GM21526 (cell line): Measurements from ENCODE around the gene GNLY.
"Not testable (repeated sequence)": the region's sequence is repeated elsewhere in the genome, so short reads cannot be mapped to it uniquely, and the experiment has no call there.

Experiments used
- ATAC-seq: cut with Tn5 transposase; IDR thresholded peaks from one replicate; pipeline ENCODE4 v1.9.1; 2021; ENCODE audit warnings: moderate library complexity; ENCODE audit not compliant: unreplicated experiment, low FRiP score

The GNLY gene

GRCh38 chr2:85663594-85664565 lies 30.3 kb upstream of the GNLY start:
- no peak for ATAC-seq

- ATAC-seq, result no peak
Measured at GRCh38 chr2:85665264-85665937, 28.8 kb upstream of the GNLY start.

GRCh38 chr2:85666016-85666415 lies 28.1 kb upstream of the GNLY start:
- no peak for ATAC-seq

DNA sequence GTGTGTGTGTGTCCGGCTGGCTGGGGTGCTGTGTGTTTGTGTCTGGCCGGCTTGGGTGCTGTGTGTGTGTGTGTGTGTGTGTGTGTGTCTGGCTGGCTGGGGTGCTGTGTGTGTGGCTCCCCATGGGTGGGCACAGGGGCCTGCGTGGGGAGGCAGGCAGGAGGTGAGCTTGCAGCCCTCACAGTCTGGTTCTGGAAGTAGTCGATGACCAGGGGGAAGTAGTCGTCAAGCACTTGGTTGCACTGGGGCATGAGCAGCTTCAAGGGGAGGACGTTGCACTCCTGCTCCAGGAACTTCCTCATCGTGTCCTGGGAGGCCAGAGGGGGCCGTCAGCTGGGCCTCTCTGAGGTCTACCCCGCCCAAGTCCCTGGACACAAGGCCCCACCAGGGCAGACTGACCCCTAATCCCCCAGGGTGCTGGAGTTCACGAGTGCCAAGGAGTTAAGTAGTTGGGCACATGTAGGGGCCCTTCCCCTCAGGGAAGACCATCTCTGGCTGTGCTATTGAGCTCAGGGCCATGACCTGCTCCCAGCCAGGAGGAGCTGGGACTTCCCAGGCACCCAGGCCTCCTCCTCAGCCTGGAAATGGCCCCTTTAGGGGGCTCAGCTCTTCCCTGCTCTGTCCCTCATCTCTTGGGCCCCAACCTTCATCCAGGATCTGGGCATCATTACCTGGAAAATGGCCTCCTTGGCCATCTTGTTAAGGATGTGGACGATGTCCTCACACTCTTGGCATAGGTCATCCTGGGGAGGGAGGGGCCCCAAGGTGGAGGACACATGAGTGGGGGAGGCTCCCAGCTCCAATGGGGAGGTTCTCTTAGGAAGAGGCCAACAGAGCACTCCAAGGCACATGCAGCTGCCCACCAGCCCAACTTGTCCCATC lies 27.5 kb upstream of the GNLY start:
- no peak for ATAC-seq

GRCh38 chr2:85667561-85668008 lies 26.6 kb upstream of the GNLY start:
- no peak for ATAC-seq

DNA sequence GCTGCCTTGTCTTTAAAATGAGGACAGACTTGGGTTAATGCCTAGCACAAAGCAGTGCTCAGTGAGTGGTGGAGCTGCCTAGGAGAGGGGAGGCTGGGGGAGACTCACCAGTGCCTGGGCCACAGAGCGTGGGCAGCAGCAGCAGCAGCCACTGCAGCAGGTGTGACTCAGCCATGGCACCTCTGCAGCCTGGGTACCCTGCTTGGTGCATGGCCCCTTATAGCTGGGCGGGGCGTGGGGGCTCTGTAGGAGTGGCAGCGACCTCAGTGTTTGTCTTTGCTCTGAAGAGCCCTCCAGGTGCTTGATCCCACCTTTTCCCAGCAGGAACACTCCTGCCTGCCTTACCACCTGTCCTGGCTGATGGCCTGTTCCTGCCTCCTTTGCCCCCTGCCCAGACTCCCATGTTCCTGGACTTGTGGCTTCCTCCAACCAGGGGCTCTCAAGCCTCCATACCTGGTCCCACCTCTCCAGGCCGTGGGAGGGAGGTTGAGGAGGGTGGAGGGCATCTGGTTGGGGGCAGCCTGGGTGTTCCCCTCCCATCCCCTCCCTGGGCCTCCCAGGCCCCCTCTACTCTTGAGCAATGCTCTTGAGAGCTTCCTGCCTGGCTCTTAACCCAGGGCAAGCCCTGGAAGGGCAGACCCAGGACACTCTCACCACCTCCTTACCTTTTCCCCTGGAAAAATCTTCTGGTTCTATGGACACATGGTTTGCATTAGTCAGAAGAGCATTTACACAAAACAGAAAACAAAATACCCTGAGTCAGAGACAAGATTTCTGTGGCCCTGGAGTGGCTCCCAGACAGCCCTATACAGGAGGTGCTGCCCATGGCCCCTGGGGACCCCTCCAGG lies 25.9 kb upstream of the GNLY start, which contains the start of gene SFTPB:
SFTPB (minus strand) TSS at position 191 of the 848 bp plus-strand sequence; CDS start at position 175, 16 bp downstream.
- no peak for ATAC-seq

- no peak for ATAC-seq
Measured at GRCh38 chr2:85668857-85669142, 25.4 kb upstream of the GNLY start.

DNA sequence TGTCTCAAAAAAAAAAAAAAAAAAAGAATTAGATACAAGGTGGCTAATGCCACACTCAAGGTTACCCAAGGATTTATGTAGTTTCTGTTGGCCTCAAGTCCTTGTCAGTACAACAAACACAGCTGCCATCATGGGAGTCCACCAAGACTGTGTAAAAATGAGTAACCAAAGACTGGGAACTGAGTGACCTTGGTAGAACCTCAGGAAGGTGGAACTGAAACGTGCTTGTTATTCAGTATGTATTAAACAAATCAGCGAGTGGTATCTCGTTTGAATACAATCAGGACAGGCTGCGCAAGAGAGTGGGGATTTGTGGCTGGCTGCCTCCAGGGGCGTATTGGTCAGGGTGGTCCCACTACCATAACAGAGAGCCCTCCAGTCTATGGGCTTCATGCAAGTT lies 24.6 kb upstream of the GNLY start:
- ATAC-seq, result no peak

DNA sequence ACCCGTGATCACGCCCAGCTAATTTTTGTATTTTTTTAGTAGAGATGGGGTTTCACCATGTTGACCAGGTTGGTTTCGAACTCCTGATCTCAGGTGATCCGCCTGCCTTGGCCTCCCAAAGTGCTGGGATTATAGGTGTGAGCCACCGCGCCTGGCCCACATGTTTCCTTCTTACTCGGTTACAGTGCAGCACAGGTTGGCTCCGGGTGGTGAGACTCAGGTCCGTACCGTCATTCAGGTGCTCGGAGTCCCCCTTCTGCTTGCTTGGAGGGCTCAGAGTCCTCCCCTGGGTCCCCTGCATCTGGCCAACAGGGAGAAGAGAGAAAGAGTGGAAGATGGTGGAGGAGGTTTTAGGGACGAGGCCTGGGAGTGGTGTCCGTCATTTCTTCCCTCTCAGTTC lies 23.7 kb upstream of the GNLY start:
- ATAC-seq, result not testable (repeated sequence)

GRCh38 chr2:85672456-85672855 lies 21.7 kb upstream of the GNLY start:
- no peak for ATAC-seq

GRCh38 chr2:85673716-85674375 lies 20.3 kb upstream of the GNLY start:
- ATAC-seq, result no peak

DNA sequence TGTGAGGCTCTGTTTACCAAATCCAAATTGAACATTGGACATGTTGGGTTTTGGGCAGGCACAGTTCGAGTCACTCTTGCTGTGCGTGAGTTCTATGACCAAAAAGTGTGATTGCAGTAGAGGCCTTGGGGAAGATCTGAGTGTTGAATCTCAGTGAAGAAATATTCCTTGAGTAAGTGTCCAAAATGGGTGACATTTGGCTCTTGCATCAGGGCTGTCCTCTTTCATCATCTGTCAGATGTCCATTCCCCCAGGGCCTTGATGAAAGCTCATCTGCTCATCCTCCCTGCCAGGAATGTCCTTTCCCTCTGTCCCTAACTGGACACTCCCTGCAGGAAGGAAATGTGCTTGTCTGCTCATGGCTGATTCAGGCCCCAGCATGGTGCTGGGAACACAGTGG lies 19.7 kb upstream of the GNLY start:
- no peak for ATAC-seq

GRCh38 chr2:85675427-85675826 lies 18.7 kb upstream of the GNLY start:
- ATAC-seq, result no peak

GRCh38 chr2:85675866-85676548 lies 18.2 kb upstream of the GNLY start:
- no peak for ATAC-seq

DNA sequence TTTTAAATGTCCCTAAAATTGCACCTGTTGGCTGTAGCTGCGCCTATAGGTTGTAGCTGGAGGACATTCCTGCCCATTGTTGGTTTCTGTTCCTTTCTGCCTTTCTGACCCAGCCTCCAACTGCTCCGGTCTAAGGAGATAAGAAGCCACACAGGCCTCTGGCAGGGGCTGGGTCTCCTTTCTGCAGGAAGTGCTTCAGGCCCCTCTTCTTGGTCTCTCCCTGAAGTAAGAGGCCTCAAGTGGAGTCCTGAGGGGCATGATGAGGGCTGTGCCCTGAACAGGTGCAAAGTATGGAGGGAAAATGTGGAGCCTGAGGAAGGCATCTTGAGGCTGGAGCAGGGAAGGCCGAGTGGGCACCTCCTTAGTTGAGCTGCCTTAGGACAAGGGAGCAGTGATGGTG lies 15.8 kb upstream of the GNLY start:
- no peak for ATAC-seq

DNA sequence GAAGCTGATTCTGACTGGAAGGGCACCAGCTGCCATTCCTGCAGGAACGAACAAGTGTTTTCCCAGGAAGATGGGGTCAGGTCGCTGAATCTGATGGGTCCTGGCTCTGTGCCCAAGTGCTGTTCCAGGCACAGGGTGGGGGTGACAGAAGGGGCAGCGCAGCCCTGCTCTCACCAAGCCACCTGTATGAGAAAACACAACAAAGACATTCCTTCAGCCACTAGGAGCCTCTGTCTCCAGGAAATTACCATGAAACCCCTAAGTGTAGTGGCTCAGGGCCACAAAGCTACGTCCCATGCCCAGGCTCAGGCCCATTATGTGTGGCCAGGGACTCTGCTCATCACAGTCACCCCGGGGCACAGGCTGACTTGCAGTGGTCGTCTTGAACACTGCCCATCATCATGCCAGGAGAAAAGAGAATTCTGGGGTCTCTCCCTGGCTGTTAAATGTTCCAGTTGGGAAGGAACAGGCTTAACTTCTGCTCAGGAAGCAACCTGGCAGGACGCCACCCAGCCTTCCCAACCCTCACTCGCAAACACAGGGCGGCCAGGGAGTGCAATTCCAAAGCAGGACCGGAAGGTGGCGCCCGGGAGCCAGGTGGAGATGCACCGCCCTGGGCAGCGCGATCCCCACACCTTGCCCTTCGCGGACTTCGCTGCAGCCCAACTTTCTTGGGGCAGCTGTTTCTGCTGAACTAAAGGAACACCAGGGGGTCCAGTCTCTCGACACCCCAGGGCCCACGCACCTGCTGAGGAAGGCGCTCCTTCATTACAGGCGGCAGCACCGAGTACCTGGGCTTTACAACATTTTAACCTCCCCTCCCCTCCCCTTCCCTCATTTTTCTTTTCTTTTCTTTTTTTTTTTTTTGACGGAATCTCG lies 15.1 kb upstream of the GNLY start:
- peak; percentile 77 for ATAC-seq

- no peak for ATAC-seq
Measured at GRCh38 chr2:85680707-85681371, 13.3 kb upstream of the GNLY start.
